Sigmoid colon (tissue), 7 donors: ENCODE data around the gene RBX1. TPM values are rescaled to one million over a fixed set of nuclear protein-coding genes. Genes with fewer than 3 reads are reported as not detected.

Source experiments
- DNase-seq: peaks from one replicate; pipeline ENCODE4 v3.0.0-alpha.2; 2019
- H3K27ac ChIP-seq, 4 donors: fragments of 200-600 bp; sonication (generic); one replicate each; pipeline ENCODE4 v1.5.1; 2016 to 2019; ENCODE audit warnings: mild to moderate bottlenecking in 1 of 4
- H3K27me3 ChIP-seq, 3 donors: fragments of 200-600 bp; sonication (generic); one replicate each; pipeline ENCODE4 v1.5.1; 2019; ENCODE audit warnings: mild to moderate bottlenecking in 1 of 3
- H3K36me3 ChIP-seq, 4 donors: fragments of 200-600 bp; sonication (generic); one replicate each; pipeline ENCODE4 v1.5.1; 2016 to 2019
- H3K4me1 ChIP-seq, 4 donors: fragments of 200-600 bp; sonication (generic); one replicate each; pipeline ENCODE4 v1.5.1; 2017 to 2019
- H3K4me3 ChIP-seq, 4 donors: fragments of 200-600 bp; sonication (generic); one replicate each; pipeline ENCODE4 v1.5.1; 2017 to 2019; ENCODE audit warnings: mild to moderate bottlenecking in 2 of 4, moderate library complexity in 1 of 4
- H3K9me3 ChIP-seq, 4 donors: fragments of 200-600 bp in 3 of 4; sonication (generic) in 3 of 4; one replicate each; pipeline versions ENCODE4 v1.5.1 to v1.6.1; 2013 to 2019
- CTCF ChIP-seq, 4 experiments: fragments of 450-650 bp in 3 of 4; fragments of 200-600 bp in 1 of 4; IDR thresholded peaks; one replicate each; pipeline ENCODE4 v1.5.1; 2016 to 2019; ENCODE audit warnings: antibody characterized with exemption in 4 of 4, mild to moderate bottlenecking in 3 of 4, moderate library complexity in 2 of 4
- EP300 ChIP-seq, 4 donors: sonication (generic); formaldehyde crosslinking; IDR thresholded peaks; one replicate each; pipeline ENCODE4 v1.6.1; 2017; ENCODE audit warnings: antibody characterized with exemption in 4 of 4
- POLR2A ChIP-seq, 2 donors: fragments of 450-650 bp; IDR thresholded peaks; one replicate each; pipeline ENCODE4 v1.6.1; 2016; ENCODE audit warnings: antibody characterized with exemption in 2 of 2, mild to moderate bottlenecking in 2 of 2, moderate library complexity in 2 of 2
- POLR2AphosphoS5 ChIP-seq, 4 donors: sonication (generic); formaldehyde crosslinking; IDR thresholded peaks; one replicate each; pipeline ENCODE4 v1.6.1; 2017; ENCODE audit warnings: antibody characterized with exemption in 4 of 4
- whole genome bisulfite sequencing, 2 donors: extraction: QIAGEN DNeasy Blood & Tissue Kit; methylation state at CpG; one replicate each; pipeline ENCODE4 v1.1.7; 2013; 5-methylcytosine and 5-hydroxymethylcytosine counted together
- intact Hi-C: fragments of 100-400 bp; cut with DNase I; formaldehyde crosslinking; loops from one replicate; pipeline ENCODE4 v1.15.1; 2023
- polyA plus RNA-seq, 3 donors: library from polyadenylated mRNA; stranded (reverse); fragments of 200-250 nt; gene quantifications; one replicate each; pipeline ENCODE4 v1.2.3, GENCODE V29; 2013
- total RNA-seq, 4 donors: library from RNA; depleted of rRNA; stranded (reverse); fragments of >200 nt; gene quantifications; one replicate each; pipeline ENCODE4 v1.1.0, GENCODE V29; 2016
- donor health status: healthy with polysubstance abuse.
- donor health status: Bipolar disorder and iron deficiency.
- donor health status: healthy.

RBX1 gene
- total and polyA plus RNA-seq, 7 donors: 32.4 to 78.7 (median 54.7) TPM

GRCh38 chr22:40973144-40973543 lies 22.0 kb downstream of the RBX1 start:
- no peak overlapping the region for H3K4me3 ChIP-seq
- WGBS, 2 donors: 95 to 98% methylated on average over 13 of the region's 13 CpGs
- H3K27me3 ChIP-seq: no peaks in the 10 kb centered on the region
- no peaks in the 10 kb centered on the region for H3K9me3 ChIP-seq
- DNase-seq: peak; percentile 48
- intact Hi-C loops: no loop called here
- TF ChIP-seq POLR2AphosphoS5 (IDR thresholded peaks at IDR 0.05) (peak in 1 of 4 donors; percentile 9), EP300 (IDR thresholded peaks at IDR 0.05) (no peak)
- H3K27ac ChIP-seq: no peak overlapping the region
- H3K4me1 ChIP-seq: no peaks in the 10 kb centered on the region
- peaks cover 6 to 50% (median 20%) of the 10 kb centered on the region in 4 donors for H3K36me3 ChIP-seq

- Histone ChIP-seq H3K9me3 (no peaks in the 10 kb centered on the region), H3K4me3 (no peak overlapping the region), H3K27ac (no peak overlapping the region), H3K27me3 (no peaks in the 10 kb centered on the region), H3K36me3 (peaks cover 6 to 29% (median 16%) of the 10 kb centered on the region in 4 donors), H3K4me1 (no peaks in the 10 kb centered on the region)
- intact Hi-C loops: no loop called here
- 75 to 79% methylated on average over 1 of the region's 1 CpG for WGBS, 2 donors
- TF ChIP-seq POLR2A (IDR thresholded peaks at IDR 0.05): no peak
- no peak for TF ChIP-seq EP300 (IDR thresholded peaks at IDR 0.05)
- no peak for TF ChIP-seq CTCF (IDR thresholded peaks at IDR 0.05)
- TF ChIP-seq POLR2AphosphoS5 (IDR thresholded peaks at IDR 0.05): no peak
- no peak for DNase-seq
Observed at GRCh38 chr22:40975366-40975765, 24.2 kb downstream of the RBX1 start.

GRCh38 chr22:40976866-40977700 lies 25.9 kb downstream of the RBX1 start:
- 90% methylated on average over 18 of the region's 18 CpGs for WGBS, 2 donors

GRCh38 chr22:40979198-40979597 lies 28.0 kb downstream of the RBX1 start:
- DNase-seq: no peak
- intact Hi-C loops: no loop called here
- no peak for TF ChIP-seq POLR2A (IDR thresholded peaks at IDR 0.05)
- TF ChIP-seq CTCF (IDR thresholded peaks at IDR 0.05): no peak
- TF ChIP-seq POLR2AphosphoS5 (IDR thresholded peaks at IDR 0.05): no peak
- TF ChIP-seq EP300 (IDR thresholded peaks at IDR 0.05): no peak
- Histone ChIP-seq H3K4me3 (no peak overlapping the region), H3K36me3 (no peaks in the 10 kb centered on the region), H3K4me1 (peaks cover 0 to 14% (median 9%) of the 10 kb centered on the region in 4 donors), H3K27ac (no peak overlapping the region), H3K9me3 (no peaks in the 10 kb centered on the region), H3K27me3 (no peaks in the 10 kb centered on the region)
- 95 to 96% methylated on average over 7 of the region's 7 CpGs for WGBS, 2 donors

More at GRCh38 chr22:40976866-40977700, 25.9 kb downstream of the RBX1 start:
- Histone ChIP-seq H3K27me3 (no peaks in the 10 kb centered on the region), H3K27ac (no peak overlapping the region), H3K4me1 (peaks cover 0 to 2% (median 0%) of the 10 kb centered on the region in 4 donors), H3K9me3 (no peaks in the 10 kb centered on the region), H3K36me3 (peaks cover 6 to 17% (median 12%) of the 10 kb centered on the region in 4 donors), H3K4me3 (no peak overlapping the region)
- TF ChIP-seq EP300 (IDR thresholded peaks at IDR 0.05) (no peak), CTCF (IDR thresholded peaks at IDR 0.05) (no peak), POLR2AphosphoS5 (IDR thresholded peaks at IDR 0.05) (no peak), POLR2A (IDR thresholded peaks at IDR 0.05) (no peak)
- DNase-seq: peak; percentile 28
- intact Hi-C loops: no loop called here

GRCh38 chr22:40979871-40980270 lies 28.7 kb downstream of the RBX1 start:
- 87 to 90% methylated on average over 8 of the region's 8 CpGs for WGBS, 2 donors
- DNase-seq: no peak
- H3K36me3 ChIP-seq: no peaks in the 10 kb centered on the region
- H3K9me3 ChIP-seq: no peaks in the 10 kb centered on the region
- no peak overlapping the region for H3K4me3 ChIP-seq
- intact Hi-C loops: no loop called here
- no peaks in the 10 kb centered on the region for H3K27me3 ChIP-seq
- no peak overlapping the region for H3K27ac ChIP-seq
- H3K4me1 ChIP-seq: peaks cover 0 to 14% (median 9%) of the 10 kb centered on the region in 4 donors
- TF ChIP-seq POLR2AphosphoS5 (IDR thresholded peaks at IDR 0.05): no peak
